Measurements from ENCODE around the gene MAST3.
A peak's percentile ranks its signal among the peaks of the same experiment; 100 is the strongest.

MAST3 gene

DNA sequence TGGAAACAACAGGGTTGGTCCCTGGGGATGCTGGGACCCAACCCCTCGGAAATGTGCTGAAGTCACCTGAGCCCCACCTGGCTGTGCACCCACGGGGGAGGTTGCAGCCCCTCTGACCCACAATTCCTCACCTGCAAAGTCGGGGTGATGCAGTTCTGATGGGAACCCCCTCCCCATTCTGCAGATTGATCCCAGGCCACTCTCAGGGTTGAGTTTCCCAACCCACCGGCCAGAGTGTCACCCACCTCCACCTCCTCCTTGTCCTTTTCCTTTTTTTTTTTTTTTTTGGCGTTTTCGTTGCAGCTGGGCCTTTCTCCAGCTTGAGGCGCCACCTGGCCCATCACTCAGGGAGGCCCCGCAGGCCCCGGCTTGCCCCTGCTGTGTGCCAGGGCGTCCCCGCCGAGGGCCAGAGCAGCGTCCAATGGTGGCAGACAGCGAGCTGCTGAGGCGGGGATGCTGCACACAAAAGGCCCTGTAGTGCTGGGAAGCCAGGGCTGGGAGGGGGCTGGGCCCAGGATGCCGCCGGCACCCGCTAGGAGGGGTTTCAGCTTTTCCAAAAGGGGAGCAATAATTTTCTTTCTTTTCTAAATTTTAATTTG, 60.0 kb downstream of the MAST3 start (continued):
- TF ChIP-seq PRDM1 (tag by site-specific recombination; IDR thresholded peaks at IDR 0.05) (peak; percentile 82), ZNF16 (tag by site-specific recombination; IDR thresholded peaks at IDR 0.05; ENCODE audit: low read depth) (no peak), FEZF1 (tag by site-specific recombination; IDR thresholded peaks at IDR 0.05) (no peak), ZNF645 (tag by site-specific recombination; IDR thresholded peaks at IDR 0.05) (peak; percentile 40; the same call in 1 of the 2 replicates), KLF16 (tag by site-specific recombination; IDR thresholded peaks at IDR 0.05) (peak; percentile 11), SCRT2 (tag by site-specific recombination; IDR thresholded peaks at IDR 0.05) (no peak), ZNF830 (tag by site-specific recombination; IDR thresholded peaks at IDR 0.05; ENCODE audit: low read depth) (no peak), ZNF629 (tag by site-specific recombination; IDR thresholded peaks at IDR 0.05) (no peak; the same call in 1 of the 2 replicates), ZNF155 (tag by site-specific recombination; IDR thresholded peaks at IDR 0.05) (no peak), ZNF350 (tag by site-specific recombination; IDR thresholded peaks at IDR 0.05) (no peak), ZNF626 (tag by site-specific recombination; IDR thresholded peaks at IDR 0.05) (no peak), ZNF561 (tag by site-specific recombination; IDR thresholded peaks at IDR 0.05; ENCODE audit: borderline replicate concordance) (0 out of 2 replicates have a peak, but pooled peaks have one; percentile 27), ZNF510 (tag by site-specific recombination; IDR thresholded peaks at IDR 0.05; ENCODE audit: insufficient replicate concordance) (no peak), ZNF792 (tag by site-specific recombination; IDR thresholded peaks at IDR 0.05) (no peak), GLIS2 (tag by site-specific recombination; IDR thresholded peaks at IDR 0.05) (no peak; the same call in 1 of the 2 replicates), ZNF391 (tag by site-specific recombination; IDR thresholded peaks at IDR 0.05; ENCODE audit: borderline replicate concordance, low read depth) (no peak), SP7 (tag by site-specific recombination; IDR thresholded peaks at IDR 0.05) (peak; percentile 37; the same call in 1 of the 2 replicates), KLF9 (tag by site-specific recombination; IDR thresholded peaks at IDR 0.05; ENCODE audit: low read depth) (no peak), ZNF404 (tag by site-specific recombination; IDR thresholded peaks at IDR 0.05) (no peak), ZNF280C (tag by site-specific recombination; IDR thresholded peaks at IDR 0.05) (no peak), ZNF600 (tag by site-specific recombination; IDR thresholded peaks at IDR 0.05) (peak; percentile 89), ZNF658 (tag by site-specific recombination; IDR thresholded peaks at IDR 0.05) (no peak), ZNF2 (tag by site-specific recombination; IDR thresholded peaks at IDR 0.05) (peak; percentile 54; the same call in 1 of the 2 replicates), ZNF621 (tag by site-specific recombination; IDR thresholded peaks at IDR 0.05) (no peak), ZNF146 (tag by site-specific recombination; IDR thresholded peaks at IDR 0.05) (no peak), ZNF37A (tag by site-specific recombination; IDR thresholded peaks at IDR 0.05) (no peak), ZNF544 (tag by site-specific recombination; IDR thresholded peaks at IDR 0.05) (no peak), ZBTB21 (tag by site-specific recombination; IDR thresholded peaks at IDR 0.05) (no peak), ZNF514 (tag by site-specific recombination; IDR thresholded peaks at IDR 0.05) (no peak), ZNF140 (tag by site-specific recombination; IDR thresholded peaks at IDR 0.05) (no peak), BCL6B (tag by site-specific recombination; IDR thresholded peaks at IDR 0.05) (no peak), BCL11A (tag by site-specific recombination; IDR thresholded peaks at IDR 0.05; ENCODE audit: low read depth) (0 out of 2 replicates have a peak, but pooled peaks have one; percentile 19)
- TF ChIP-seq, protein P1, sequence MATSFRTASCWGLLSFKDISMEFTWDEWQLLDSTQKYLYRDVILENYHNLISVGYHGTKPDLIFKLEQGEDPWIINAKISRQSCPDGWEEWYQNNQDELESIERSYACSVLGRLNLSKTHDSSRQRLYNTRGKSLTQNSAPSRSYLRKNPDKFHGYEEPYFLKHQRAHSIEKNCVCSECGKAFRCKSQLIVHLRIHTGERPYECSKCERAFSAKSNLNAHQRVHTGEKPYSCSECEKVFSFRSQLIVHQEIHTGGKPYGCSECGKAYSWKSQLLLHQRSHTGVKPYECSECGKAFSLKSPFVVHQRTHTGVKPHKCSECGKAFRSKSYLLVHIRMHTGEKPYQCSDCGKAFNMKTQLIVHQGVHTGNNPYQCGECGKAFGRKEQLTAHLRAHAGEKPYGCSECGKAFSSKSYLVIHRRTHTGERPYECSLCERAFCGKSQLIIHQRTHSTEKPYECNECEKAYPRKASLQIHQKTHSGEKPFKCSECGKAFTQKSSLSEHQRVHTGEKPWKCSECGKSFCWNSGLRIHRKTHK (tag by site-specific recombination; IDR thresholded peaks at IDR 0.05), result no peak
- TF ChIP-seq, protein P2, sequence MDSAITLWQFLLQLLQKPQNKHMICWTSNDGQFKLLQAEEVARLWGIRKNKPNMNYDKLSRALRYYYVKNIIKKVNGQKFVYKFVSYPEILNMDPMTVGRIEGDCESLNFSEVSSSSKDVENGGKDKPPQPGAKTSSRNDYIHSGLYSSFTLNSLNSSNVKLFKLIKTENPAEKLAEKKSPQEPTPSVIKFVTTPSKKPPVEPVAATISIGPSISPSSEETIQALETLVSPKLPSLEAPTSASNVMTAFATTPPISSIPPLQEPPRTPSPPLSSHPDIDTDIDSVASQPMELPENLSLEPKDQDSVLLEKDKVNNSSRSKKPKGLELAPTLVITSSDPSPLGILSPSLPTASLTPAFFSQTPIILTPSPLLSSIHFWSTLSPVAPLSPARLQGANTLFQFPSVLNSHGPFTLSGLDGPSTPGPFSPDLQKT (IDR thresholded peaks at IDR 0.05; ENCODE audit: borderline replicate concordance, low read depth, low read length), result no peak

Data from HEK293 (cell line).